IMR-90 (cell line): Measurements from ENCODE around the gene CBX6. TPM values are rescaled to one million over a fixed set of nuclear protein-coding genes. Genes with fewer than 3 reads are reported as not detected.

Source experiments
- ATAC-seq: fragments of 200-7000 bp; cut with Tn5 transposase; 2 replicates; pipeline ENCODE4 v1.9.1; 2020; ENCODE audit warnings: low read depth, mild to moderate bottlenecking, moderate library complexity
- BruUV-seq: library from RNA; stranded (reverse); fragments of 400-500 nt; replicated peaks from 2 replicates; lab custom pipeline; 2021; lab: Mats Ljungman, UMichigan
- CTCF ChIA-PET: fragments of 300-600 bp; formaldehyde crosslinking; extraction: SDS; loops from one replicate; lab custom pipeline; 2021; ENCODE audit warnings: antibody characterized with exemption; lab: Yijun Ruan, JAX
- POLR2A ChIA-PET: fragments of 300-600 bp; sonication (Branson Sonifier 250); formaldehyde crosslinking; loops from one replicate; lab custom pipeline; 2022; ENCODE audit warnings: antibody characterized with exemption; ENCODE audit not compliant: unreplicated experiment; lab: Charles Lee
- DNase-seq: peaks from one replicate; pipeline ENCODE4 v3.0.0; 2013
- H2AFZ ChIP-seq: replicated peaks from 2 replicates; pipeline ENCODE3; 2013; ENCODE audit warnings: low read length, mild to moderate bottlenecking; ENCODE audit not compliant: poor library complexity
- H2AK5ac ChIP-seq: 2 replicates; pipeline ENCODE4 v1.6.1; 2013; ENCODE audit warnings: low read depth, low read length, inconsistent platforms
- H2AK9ac ChIP-seq: replicated peaks from 2 replicates; pipeline ENCODE3; 2013; ENCODE audit warnings: mild to moderate bottlenecking, low read depth, low read length, moderate library complexity; ENCODE audit not compliant: poor library complexity
- H2BK120ac ChIP-seq: 2 replicates; pipeline ENCODE4 v1.6.1; 2013; ENCODE audit warnings: low read depth, low read length, inconsistent platforms
- H2BK15ac ChIP-seq: 3 replicates; pipeline ENCODE4 v1.6.1; 2013; ENCODE audit warnings: low read depth, low read length, inconsistent platforms
- H2BK20ac ChIP-seq: 2 replicates; pipeline ENCODE4 v1.6.1; 2013; ENCODE audit warnings: low read depth, mild to moderate bottlenecking, inconsistent platforms, low read length, moderate library complexity
- H2BK5ac ChIP-seq: 2 replicates; pipeline ENCODE4 v1.6.1; 2013; ENCODE audit warnings: mild to moderate bottlenecking, low read depth, low read length, inconsistent platforms; ENCODE audit not compliant: poor library complexity, severe bottlenecking
- H3K14ac ChIP-seq: replicated peaks from 2 replicates; pipeline ENCODE4 v1.6.1; 2013; ENCODE audit warnings: low read depth, low read length, inconsistent platforms
- H3K18ac ChIP-seq: 2 replicates; pipeline ENCODE4 v1.6.1; 2013; ENCODE audit warnings: low read depth, low read length, control low read depth
- H3K23ac ChIP-seq: 2 replicates; pipeline ENCODE4 v1.6.1; 2013; ENCODE audit warnings: low read depth, low read length, inconsistent platforms
- H3K27ac ChIP-seq: 2 replicates; pipeline ENCODE4 v1.5.1; 2013; ENCODE audit warnings: mild to moderate bottlenecking, control low read depth, low read length; ENCODE audit not compliant: insufficient read depth
- H3K27me3 ChIP-seq: 2 replicates; pipeline ENCODE4 v1.6.1; 2013; ENCODE audit warnings: low read length; ENCODE audit not compliant: control insufficient read depth, insufficient read depth
- H3K36me3 ChIP-seq: 2 replicates; pipeline ENCODE4 v1.6.1; 2013; ENCODE audit warnings: low read length, mixed read lengths; ENCODE audit not compliant: control insufficient read depth, insufficient read depth
- H3K4ac ChIP-seq: 2 replicates; pipeline ENCODE4 v1.6.1; 2013; ENCODE audit warnings: low read depth, low read length, inconsistent platforms
- H3K4me1 ChIP-seq: 2 replicates; pipeline ENCODE4 v1.6.1; 2013; ENCODE audit warnings: low read length, mixed read lengths; ENCODE audit not compliant: control insufficient read depth, insufficient read depth
- H3K4me2 ChIP-seq: 2 replicates; pipeline ENCODE4 v1.6.1; 2013; ENCODE audit warnings: low read depth, mild to moderate bottlenecking, control low read depth, low read length, moderate library complexity
- H3K4me3 ChIP-seq: 2 replicates; pipeline ENCODE4 v1.5.1; 2013; ENCODE audit warnings: low read depth, mild to moderate bottlenecking, control low read depth, low read length, moderate library complexity; ENCODE audit not compliant: insufficient read depth
- H3K56ac ChIP-seq: 2 replicates; pipeline ENCODE4 v1.6.1; 2013; ENCODE audit warnings: low read length, inconsistent platforms; ENCODE audit not compliant: insufficient read depth; ENCODE audit errors: extremely low read depth
- H3K79me1 ChIP-seq, 2 experiments: 2 replicates each; pipeline ENCODE4 v1.6.1; 2013; ENCODE audit warnings: low read length in 2 of 2, inconsistent platforms in 1 of 2, low read depth in 1 of 2
- H3K9ac ChIP-seq: 2 replicates; pipeline ENCODE4 v1.6.1; 2013; ENCODE audit warnings: low read depth, low read length, control low read depth
- H3K9me1 ChIP-seq: 2 replicates; pipeline ENCODE4 v1.6.1; 2013; ENCODE audit warnings: low read length, inconsistent platforms; ENCODE audit not compliant: insufficient read depth
- H3K9me3 ChIP-seq: 2 replicates; pipeline ENCODE4 v1.6.1; 2013; ENCODE audit warnings: low read length; ENCODE audit not compliant: control insufficient read depth, insufficient read depth
- H4K20me1 ChIP-seq: 2 replicates; pipeline ENCODE4 v1.6.1; 2013; ENCODE audit warnings: low read length, inconsistent platforms; ENCODE audit not compliant: insufficient read depth
- H4K5ac ChIP-seq: 2 replicates; pipeline ENCODE4 v1.6.1; 2013; ENCODE audit warnings: mild to moderate bottlenecking, low read depth, low read length, control low read depth
- H4K8ac ChIP-seq, 2 experiments: 2 replicates each; pipeline ENCODE4 v1.6.1; 2013; ENCODE audit warnings: low read depth in 2 of 2, low read length in 2 of 2, control low read depth in 1 of 2, inconsistent platforms in 1 of 2
- H4K91ac ChIP-seq: 2 replicates; pipeline ENCODE4 v1.6.1; 2013; ENCODE audit warnings: low read depth, low read length, inconsistent platforms; ENCODE audit not compliant: insufficient read depth
- BHLHE40 ChIP-seq: fragments of 150-350 bp; IDR thresholded peaks from 2 replicates; pipeline ENCODE4 v1.6.1; 2016; ENCODE audit warnings: mild to moderate bottlenecking, low read depth, low read length
- CEBPB ChIP-seq: IDR thresholded peaks from 2 replicates; pipeline ENCODE4 v1.6.1; 2012; ENCODE audit warnings: low read depth, low read length, improper control_type of control experiment
- CHD1 ChIP-seq: IDR thresholded peaks from 2 replicates; pipeline ENCODE4 v1.6.1; 2012; ENCODE audit warnings: low read depth, low read length, improper control_type of control experiment
- FOS ChIP-seq: fragments of 150-350 bp; IDR thresholded peaks from 2 replicates; pipeline ENCODE4 v1.6.1; 2016; ENCODE audit warnings: low read depth, low read length
- MAFK ChIP-seq: IDR thresholded peaks from 2 replicates; pipeline ENCODE4 v1.6.1; 2012; ENCODE audit warnings: low read depth, low read length, improper control_type of control experiment
- MAZ ChIP-seq: IDR thresholded peaks from 2 replicates; pipeline ENCODE4 v1.6.1; 2012; ENCODE audit warnings: low read depth, mild to moderate bottlenecking, low read length, improper control_type of control experiment, moderate library complexity, borderline replicate concordance
- MXI1 ChIP-seq: IDR thresholded peaks from 2 replicates; pipeline ENCODE4 v1.6.1; 2012; ENCODE audit warnings: low read depth, mild to moderate bottlenecking, low read length, moderate library complexity, borderline replicate concordance
- NFE2L2 ChIP-seq: fragments of 150-350 bp; IDR thresholded peaks from 2 replicates; pipeline ENCODE4 v1.6.1; 2016; ENCODE audit warnings: low read depth, mild to moderate bottlenecking, low read length
- RCOR1 ChIP-seq: IDR thresholded peaks from 2 replicates; pipeline ENCODE4 v1.6.1; 2012; ENCODE audit warnings: mild to moderate bottlenecking, low read length, improper control_type of control experiment; ENCODE audit not compliant: insufficient replicate concordance
- RFX5 ChIP-seq: IDR thresholded peaks from 2 replicates; pipeline ENCODE4 v1.8.0; 2012; ENCODE audit warnings: low read depth, mild to moderate bottlenecking, low read length, moderate library complexity
- SMC3 ChIP-seq: fragments of 150-350 bp; IDR thresholded peaks from 2 replicates; pipeline ENCODE4 v1.6.1; 2016; ENCODE audit warnings: low read depth, mild to moderate bottlenecking, antibody characterized with exemption, low read length, moderate library complexity
- WGBS, 2 experiments: methylation state at CpG; one replicate each; pipeline versions ENCODE4 v1.1.5 to v1.1.7; 2013; ENCODE audit warnings: missing lambda C conversion rate in 2 of 2; ENCODE audit not compliant: insufficient read length in 1 of 2; ENCODE audit errors: extremely low coverage in 2 of 2; 5-methylcytosine and 5-hydroxymethylcytosine counted together
- dilution Hi-C: fragments of 300-500 bp; cut with HindIII; formaldehyde crosslinking; loops from one replicate; pipeline ENCODE4 v1.14.3; 2018; ENCODE audit warnings: low sequenced_read_pairs; ENCODE audit not compliant: unreplicated experiment
- in situ Hi-C: fragments of 300-500 bp; cut with MboI; formaldehyde crosslinking; loops from 3 replicates; pipeline ENCODE4 v1.14.3; 2019; ENCODE audit warnings: low sequenced_read_pairs, inconsistent platforms, mixed read lengths
- intact Hi-C: fragments of 100-400 bp; cut with micrococcal nuclease; formaldehyde crosslinking; loops from 2 replicates; pipeline ENCODE4 v1.10.0; 2022
- polyA plus RNA-seq, 3 experiments: library from polyadenylated mRNA; depleted of rRNA; stranded (reverse); fragments of >200 nt; gene quantifications; 2 replicates each; pipeline ENCODE4 v1.2.3, GENCODE V29; 2012; ENCODE audit warnings: low replicate concordance in 1 of 3
- total RNA-seq: library from RNA; depleted of rRNA; stranded (reverse); fragments of >200 nt; gene quantifications from 2 replicates; pipeline ENCODE4 v1.2.3, GENCODE V29; 2012

CBX6 gene
- total and polyA plus RNA-seq, 2 of the 4 experiments (the other 2 are of a cell fraction), result 15.2 to 19.0 TPM

DNA sequence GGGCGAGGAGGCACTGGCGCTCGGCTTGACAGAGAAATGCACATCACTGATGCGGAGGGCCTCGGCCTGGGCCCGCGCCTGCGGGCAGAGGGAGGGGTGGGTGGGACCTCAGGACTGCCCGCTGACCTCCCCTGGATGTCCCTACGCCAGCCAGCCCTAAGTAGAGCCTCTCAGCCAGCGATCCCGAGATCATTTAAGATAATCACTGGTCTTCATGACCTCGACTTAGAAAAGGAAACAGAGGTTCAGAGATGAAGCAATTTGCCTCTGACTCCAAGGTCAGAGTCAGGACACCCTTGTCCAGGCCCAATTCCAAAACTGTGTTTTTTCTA lies 4.9 kb downstream of the CBX6 start:
- no peak overlapping the region for H2BK120ac ChIP-seq
- no peak overlapping the region for H4K5ac ChIP-seq
- WGBS, 2 experiments, result 65% methylated on average over 3 of the region's 13 CpGs; no CpG with 5 or more reads in 1 of the 2 experiments
- no peak for TF ChIP-seq FOS
- no peak for TF ChIP-seq MAZ
- no peak for TF ChIP-seq CEBPB
- TF ChIP-seq NFE2L2, result no peak
- TF ChIP-seq RCOR1, result no peak
- no peak for TF ChIP-seq SMC3
- TF ChIP-seq RFX5, result no peak
- no peak for TF ChIP-seq BHLHE40
- no peak for TF ChIP-seq MXI1
- no peak for TF ChIP-seq CHD1
- no peak for TF ChIP-seq MAFK
- no peak overlapping the region for H4K91ac ChIP-seq
- no peak overlapping the region for H2BK5ac ChIP-seq
- peaks cover 28% of the 10 kb centered on the region for H3K36me3 ChIP-seq
- CTCF ChIA-PET, result interaction anchor here (1.3 kb wide), 1 partner anchor 98 kb away, joined by 3 read pairs; no protein-coding TSS in a partner anchor
- H2AFZ ChIP-seq, result no peak overlapping the region
- H3K9me1 ChIP-seq, result no peaks in the 10 kb centered on the region
- no peak overlapping the region for H3K4ac ChIP-seq
- H4K8ac ChIP-seq, result no peak overlapping the region
- no peak overlapping the region for H3K14ac ChIP-seq
- H2AK5ac ChIP-seq, result no peak overlapping the region
- no peaks in the 10 kb centered on the region; the same call in 1 of the 2 replicates for H3K4me1 ChIP-seq
- H3K56ac ChIP-seq, result no peak overlapping the region
- H2AK9ac ChIP-seq, result peak overlapping the region; percentile 3
- no peak overlapping the region for H3K4me3 ChIP-seq
- no TSS peak for BruUV-seq
- H3K4me2 ChIP-seq, result no peak overlapping the region
- H3K27ac ChIP-seq, result no peak overlapping the region
- intact Hi-C loops (no loop called here), dilution Hi-C loops (no loop called here), in situ Hi-C loops (loop anchor here (10.0 to 25.0 kb wide), 2 partner anchors 245 to 438 kb away; no protein-coding TSS in a partner anchor)
- peaks cover 65% of the 10 kb centered on the region for H4K20me1 ChIP-seq
- H3K27me3 ChIP-seq, result no peaks in the 10 kb centered on the region
- no peak overlapping the region for H2BK20ac ChIP-seq
- POLR2A ChIA-PET, result no interaction called here
- no peaks in the 10 kb centered on the region for H3K9me3 ChIP-seq
- H3K18ac ChIP-seq, result no peak overlapping the region
- H2BK15ac ChIP-seq, result no peak overlapping the region
- DNase-seq, result no peak
- ATAC-seq, result no peak
- H3K23ac ChIP-seq, result no peak overlapping the region
- H3K9ac ChIP-seq, result no peak overlapping the region
- peaks cover 20 to 70% of the 10 kb centered on the region in 2 experiments for H3K79me1 ChIP-seq
